GM23338 (cell line): ENCODE measurements around the gene PHKA2. TPM values are rescaled to one million over a fixed set of nuclear protein-coding genes. Genes with fewer than 3 reads are reported as not detected.

Experiments used
- ATAC-seq: fragments of 200-7000 bp; cut with Tn5 transposase; 3 replicates; pipeline ENCODE4 v1.9.1; 2020
- DNase-seq: peaks from one replicate; pipeline ENCODE4 v3.0.0-alpha.2; 2015; ENCODE audit warnings: low spot score
- H2AFZ ChIP-seq: fragments of 200-600 bp; sonication (generic); 2 replicates; pipeline ENCODE4 v1.8.0; 2016; ENCODE audit warnings: antibody characterized with exemption, mild to moderate bottlenecking, moderate library complexity
- H3F3A ChIP-seq: fragments of 200-600 bp; sonication (generic); replicated peaks from 2 replicates; pipeline ENCODE4 v1.8.0; 2017; ENCODE audit warnings: antibody characterized with exemption, mixed run types, low read depth
- H3K27ac ChIP-seq: fragments of 200-600 bp; sonication (generic); 2 replicates; pipeline ENCODE4 v1.6.1; 2016; ENCODE audit warnings: low read depth
- H3K27me3 ChIP-seq: fragments of 200-600 bp; sonication (generic); 2 replicates; pipeline ENCODE4 v1.8.0; 2016; ENCODE audit warnings: mild to moderate bottlenecking, mixed run types, moderate library complexity; ENCODE audit not compliant: insufficient read depth
- H3K36me3 ChIP-seq: fragments of 200-600 bp; sonication (generic); 2 replicates; pipeline ENCODE4 v1.8.0; 2016; ENCODE audit warnings: mild to moderate bottlenecking; ENCODE audit not compliant: insufficient read depth
- H3K4me1 ChIP-seq: fragments of 200-600 bp; sonication (generic); 2 replicates; pipeline ENCODE4 v1.8.0; 2016; ENCODE audit warnings: mild to moderate bottlenecking, moderate library complexity; ENCODE audit not compliant: insufficient read depth
- H3K4me2 ChIP-seq: fragments of 200-600 bp; sonication (generic); 2 replicates; pipeline ENCODE4 v1.7.1; 2017; ENCODE audit warnings: mixed run types
- H3K4me3 ChIP-seq: fragments of 200-600 bp; sonication (generic); 2 replicates; pipeline ENCODE4 v1.6.1; 2016; ENCODE audit warnings: mixed run types
- H3K79me2 ChIP-seq: fragments of 200-600 bp; sonication (generic); replicated peaks from 2 replicates; pipeline ENCODE4 v1.8.0; 2017; ENCODE audit warnings: mild to moderate bottlenecking; ENCODE audit not compliant: insufficient read depth
- H3K9me2 ChIP-seq: fragments of 200-600 bp; sonication (generic); 2 replicates; pipeline ENCODE4 v1.8.0; 2017; ENCODE audit not compliant: insufficient read depth
- H4K20me1 ChIP-seq: fragments of 200-600 bp; sonication (generic); replicated peaks from 2 replicates; pipeline ENCODE4 v1.8.0; 2017; ENCODE audit warnings: mild to moderate bottlenecking; ENCODE audit not compliant: insufficient read depth
- H3K27ac Mint-ChIP-seq: 2 replicates; pipeline ENCODE4 v1.8.0; 2020; ENCODE audit warnings: inconsistent platforms, mild to moderate bottlenecking, moderate library complexity, mixed read lengths
- H3K27me3 Mint-ChIP-seq: 3 replicates; pipeline ENCODE4 v1.8.0; 2022; ENCODE audit warnings: low read depth, mild to moderate bottlenecking, moderate library complexity, mixed read lengths, inconsistent platforms; ENCODE audit not compliant: insufficient read depth, poor library complexity
- H3K36me3 Mint-ChIP-seq: 3 replicates; pipeline ENCODE4 v1.8.0; 2021; ENCODE audit warnings: low read depth, mild to moderate bottlenecking, inconsistent platforms, moderate library complexity, mixed read lengths
- H3K4me1 Mint-ChIP-seq: 3 replicates; pipeline ENCODE4 v1.8.0; 2020; ENCODE audit warnings: mild to moderate bottlenecking, inconsistent platforms, mixed read lengths
- H3K4me3 Mint-ChIP-seq: 3 replicates; pipeline ENCODE4 v1.8.0; 2021; ENCODE audit warnings: moderate library complexity, mild to moderate bottlenecking, inconsistent platforms, mixed read lengths
- H3K9me3 Mint-ChIP-seq: 3 replicates; pipeline ENCODE4 v1.8.0; 2020; ENCODE audit warnings: moderate library complexity, mild to moderate bottlenecking, inconsistent platforms, mixed read lengths
- CREB1 ChIP-seq: fragments of 250-450 bp; sonication (Bioruptor Pico); IDR thresholded peaks from 2 replicates; pipeline ENCODE4 v1.5.0; 2020; ENCODE audit warnings: low read depth, mild to moderate bottlenecking, moderate library complexity
- EZH2 ChIP-seq: fragments of 200-600 bp; sonication (generic); IDR thresholded peaks from one replicate; pipeline ENCODE4 v1.8.0; 2017; ENCODE audit warnings: antibody characterized with exemption, mild to moderate bottlenecking, low read depth; ENCODE audit not compliant: unreplicated experiment
- EZH2phosphoT487 ChIP-seq: fragments of 200-600 bp; sonication (generic); IDR thresholded peaks from one replicate; pipeline ENCODE4 v1.8.1; 2018; ENCODE audit warnings: antibody characterized with exemption; ENCODE audit not compliant: unreplicated experiment
- JUNB ChIP-seq: IDR thresholded peaks from one replicate; pipeline ENCODE4 v1.6.1; 2016; ENCODE audit warnings: antibody characterized with exemption; ENCODE audit not compliant: unreplicated experiment
- NANOG ChIP-seq: IDR thresholded peaks from 2 replicates; pipeline ENCODE4 v1.6.1; 2016; ENCODE audit warnings: antibody characterized with exemption, borderline replicate concordance
- POLR2AphosphoS5 ChIP-seq: IDR thresholded peaks from 2 replicates; pipeline ENCODE4 v1.6.1; 2016; ENCODE audit warnings: antibody characterized with exemption, low read depth
- STAT1 ChIP-seq: IDR thresholded peaks from one replicate; pipeline ENCODE4 v1.6.1; 2016; ENCODE audit warnings: antibody characterized with exemption; ENCODE audit not compliant: unreplicated experiment
- ZNF114 ChIP-seq: fragments of 250-450 bp; sonication (Bioruptor Pico); IDR thresholded peaks from 2 replicates; pipeline ENCODE4 v1.5.0; 2020; ENCODE audit warnings: mild to moderate bottlenecking, moderate library complexity
- ZNF331 ChIP-seq: fragments of 250-450 bp; sonication (Bioruptor Pico); IDR thresholded peaks from 2 replicates; pipeline ENCODE4 v1.5.0; 2020; ENCODE audit warnings: low read depth, mild to moderate bottlenecking, moderate library complexity
- polyA plus RNA-seq: library from polyadenylated mRNA; unstranded; fragments of >200 nt; fragmentation: Nextera tagmentation; extraction: Ambion mirVana; gene quantifications from 2 replicates; pipeline ENCODE4 v1.2.1, GENCODE V29; 2016
- total RNA-seq: library from RNA; depleted of rRNA; stranded (reverse); fragments of >200 nt; shearing (Covaris generic); gene quantifications from 2 replicates; pipeline ENCODE4 v1.2.3, GENCODE V29; 2014
- TF ChIP-seq, protein P1 (sequence below): IDR thresholded peaks from 2 replicates; pipeline ENCODE4 v1.6.1; 2016; ENCODE audit warnings: antibody characterized with exemption
- TF ChIP-seq, protein P2 (sequence below), 2 experiments: fragments of 200-600 bp in 1 of 2; sonication (generic) in 1 of 2; conservative IDR thresholded peaks; 2 replicates each; pipeline versions ENCODE4 v1.5.1 to v1.6.1; 2016 to 2017; ENCODE audit warnings: antibody characterized with exemption in 2 of 2, low read depth in 2 of 2, mild to moderate bottlenecking in 2 of 2, moderate library complexity in 1 of 2
- TF ChIP-seq, protein P3 (sequence below): IDR thresholded peaks from one replicate; pipeline ENCODE4 v1.6.1; 2018; ENCODE audit warnings: antibody characterized with exemption; ENCODE audit not compliant: unreplicated experiment
- TF ChIP-seq, protein P4 (sequence below): fragments of 250-450 bp; sonication (Bioruptor Pico); IDR thresholded peaks from 2 replicates; pipeline ENCODE4 v1.5.0; 2020; ENCODE audit warnings: mild to moderate bottlenecking, moderate library complexity

The PHKA2 gene
- total and polyA plus RNA-seq, 2 experiments from 2014 or later: 8.0 to 23.9 TPM

DNA sequence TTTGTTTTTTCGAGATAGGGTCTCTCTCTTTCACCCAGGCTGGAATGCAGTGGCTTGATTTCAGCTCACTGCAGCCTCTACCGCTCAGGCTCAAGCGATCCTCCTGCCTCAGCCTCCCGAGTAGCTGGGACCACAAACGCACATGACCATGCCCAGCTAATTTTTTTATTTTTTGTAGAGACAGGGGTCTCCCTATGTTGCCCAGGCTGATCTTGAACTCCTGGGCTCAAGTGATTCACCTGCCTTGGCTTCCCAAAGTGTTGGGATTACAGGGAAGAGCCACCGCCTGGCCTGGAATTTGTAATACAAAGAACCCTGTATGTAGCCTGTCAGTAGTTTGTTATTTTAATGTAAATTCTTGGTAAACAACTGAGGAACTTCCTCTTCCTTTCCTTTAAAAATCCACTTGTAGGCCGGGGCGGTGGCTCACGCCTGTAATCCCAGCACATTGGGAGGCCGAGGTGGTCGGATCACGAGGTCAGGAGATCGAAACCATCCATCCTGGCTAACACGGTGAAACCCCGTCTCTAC, 119.5 kb downstream of the PHKA2 start:
- Histone ChIP-seq H4K20me1 (no peaks in the 10 kb centered on the region), H3K27ac (peak overlapping the region; percentile 39; the same call in 1 of the 2 replicates), H3K4me2 (no peak overlapping the region), H3K4me1 (no peaks in the 10 kb centered on the region), H3K4me3 (no peak overlapping the region), H3K79me2 (no peaks in the 10 kb centered on the region), H3K9me2 (no peaks in the 10 kb centered on the region), H3F3A (no peaks in the 10 kb centered on the region), H2AFZ (no peak overlapping the region), H3K27me3 (no peaks in the 10 kb centered on the region), H3K36me3 (no peaks in the 10 kb centered on the region)
- peak; percentile 37; the same call in 1 of the 3 replicates for ATAC-seq
- Mint-ChIP-seq H3K27ac (no peak overlapping the region), H3K4me3 (no peak overlapping the region), H3K27me3 (peaks cover 7% of the 10 kb centered on the region), H3K9me3 (peaks cover 5% of the 10 kb centered on the region), H3K4me1 (0 out of 3 replicates have a peak, but pooled peaks cover 2% of the 10 kb centered on the region), H3K36me3 (peaks cover 4% of the 10 kb centered on the region)
- TF ChIP-seq EZH2 (no peak), ZNF114 (no peak), CREB1 (CRISPR knock-in tag) (no peak), ZNF331 (CRISPR knock-in tag) (no peak), STAT1 (no peak), EZH2phosphoT487 (no peak), NANOG (no peak), JUNB (no peak), POLR2AphosphoS5 (no peak)
- TF ChIP-seq, protein P1, sequence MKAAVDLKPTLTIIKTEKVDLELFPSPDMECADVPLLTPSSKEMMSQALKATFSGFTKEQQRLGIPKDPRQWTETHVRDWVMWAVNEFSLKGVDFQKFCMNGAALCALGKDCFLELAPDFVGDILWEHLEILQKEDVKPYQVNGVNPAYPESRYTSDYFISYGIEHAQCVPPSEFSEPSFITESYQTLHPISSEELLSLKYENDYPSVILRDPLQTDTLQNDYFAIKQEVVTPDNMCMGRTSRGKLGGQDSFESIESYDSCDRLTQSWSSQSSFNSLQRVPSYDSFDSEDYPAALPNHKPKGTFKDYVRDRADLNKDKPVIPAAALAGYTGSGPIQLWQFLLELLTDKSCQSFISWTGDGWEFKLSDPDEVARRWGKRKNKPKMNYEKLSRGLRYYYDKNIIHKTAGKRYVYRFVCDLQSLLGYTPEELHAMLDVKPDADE: no peak
- TF ChIP-seq, protein P2, sequence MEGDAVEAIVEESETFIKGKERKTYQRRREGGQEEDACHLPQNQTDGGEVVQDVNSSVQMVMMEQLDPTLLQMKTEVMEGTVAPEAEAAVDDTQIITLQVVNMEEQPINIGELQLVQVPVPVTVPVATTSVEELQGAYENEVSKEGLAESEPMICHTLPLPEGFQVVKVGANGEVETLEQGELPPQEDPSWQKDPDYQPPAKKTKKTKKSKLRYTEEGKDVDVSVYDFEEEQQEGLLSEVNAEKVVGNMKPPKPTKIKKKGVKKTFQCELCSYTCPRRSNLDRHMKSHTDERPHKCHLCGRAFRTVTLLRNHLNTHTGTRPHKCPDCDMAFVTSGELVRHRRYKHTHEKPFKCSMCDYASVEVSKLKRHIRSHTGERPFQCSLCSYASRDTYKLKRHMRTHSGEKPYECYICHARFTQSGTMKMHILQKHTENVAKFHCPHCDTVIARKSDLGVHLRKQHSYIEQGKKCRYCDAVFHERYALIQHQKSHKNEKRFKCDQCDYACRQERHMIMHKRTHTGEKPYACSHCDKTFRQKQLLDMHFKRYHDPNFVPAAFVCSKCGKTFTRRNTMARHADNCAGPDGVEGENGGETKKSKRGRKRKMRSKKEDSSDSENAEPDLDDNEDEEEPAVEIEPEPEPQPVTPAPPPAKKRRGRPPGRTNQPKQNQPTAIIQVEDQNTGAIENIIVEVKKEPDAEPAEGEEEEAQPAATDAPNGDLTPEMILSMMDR (conservative IDR thresholded peaks at IDR 0.05; ENCODE audit: low read depth in 2 of 2): no peak
- TF ChIP-seq, protein P3, sequence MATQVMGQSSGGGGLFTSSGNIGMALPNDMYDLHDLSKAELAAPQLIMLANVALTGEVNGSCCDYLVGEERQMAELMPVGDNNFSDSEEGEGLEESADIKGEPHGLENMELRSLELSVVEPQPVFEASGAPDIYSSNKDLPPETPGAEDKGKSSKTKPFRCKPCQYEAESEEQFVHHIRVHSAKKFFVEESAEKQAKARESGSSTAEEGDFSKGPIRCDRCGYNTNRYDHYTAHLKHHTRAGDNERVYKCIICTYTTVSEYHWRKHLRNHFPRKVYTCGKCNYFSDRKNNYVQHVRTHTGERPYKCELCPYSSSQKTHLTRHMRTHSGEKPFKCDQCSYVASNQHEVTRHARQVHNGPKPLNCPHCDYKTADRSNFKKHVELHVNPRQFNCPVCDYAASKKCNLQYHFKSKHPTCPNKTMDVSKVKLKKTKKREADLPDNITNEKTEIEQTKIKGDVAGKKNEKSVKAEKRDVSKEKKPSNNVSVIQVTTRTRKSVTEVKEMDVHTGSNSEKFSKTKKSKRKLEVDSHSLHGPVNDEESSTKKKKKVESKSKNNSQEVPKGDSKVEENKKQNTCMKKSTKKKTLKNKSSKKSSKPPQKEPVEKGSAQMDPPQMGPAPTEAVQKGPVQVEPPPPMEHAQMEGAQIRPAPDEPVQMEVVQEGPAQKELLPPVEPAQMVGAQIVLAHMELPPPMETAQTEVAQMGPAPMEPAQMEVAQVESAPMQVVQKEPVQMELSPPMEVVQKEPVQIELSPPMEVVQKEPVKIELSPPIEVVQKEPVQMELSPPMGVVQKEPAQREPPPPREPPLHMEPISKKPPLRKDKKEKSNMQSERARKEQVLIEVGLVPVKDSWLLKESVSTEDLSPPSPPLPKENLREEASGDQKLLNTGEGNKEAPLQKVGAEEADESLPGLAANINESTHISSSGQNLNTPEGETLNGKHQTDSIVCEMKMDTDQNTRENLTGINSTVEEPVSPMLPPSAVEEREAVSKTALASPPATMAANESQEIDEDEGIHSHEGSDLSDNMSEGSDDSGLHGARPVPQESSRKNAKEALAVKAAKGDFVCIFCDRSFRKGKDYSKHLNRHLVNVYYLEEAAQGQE: no peak
- TF ChIP-seq, protein P4, sequence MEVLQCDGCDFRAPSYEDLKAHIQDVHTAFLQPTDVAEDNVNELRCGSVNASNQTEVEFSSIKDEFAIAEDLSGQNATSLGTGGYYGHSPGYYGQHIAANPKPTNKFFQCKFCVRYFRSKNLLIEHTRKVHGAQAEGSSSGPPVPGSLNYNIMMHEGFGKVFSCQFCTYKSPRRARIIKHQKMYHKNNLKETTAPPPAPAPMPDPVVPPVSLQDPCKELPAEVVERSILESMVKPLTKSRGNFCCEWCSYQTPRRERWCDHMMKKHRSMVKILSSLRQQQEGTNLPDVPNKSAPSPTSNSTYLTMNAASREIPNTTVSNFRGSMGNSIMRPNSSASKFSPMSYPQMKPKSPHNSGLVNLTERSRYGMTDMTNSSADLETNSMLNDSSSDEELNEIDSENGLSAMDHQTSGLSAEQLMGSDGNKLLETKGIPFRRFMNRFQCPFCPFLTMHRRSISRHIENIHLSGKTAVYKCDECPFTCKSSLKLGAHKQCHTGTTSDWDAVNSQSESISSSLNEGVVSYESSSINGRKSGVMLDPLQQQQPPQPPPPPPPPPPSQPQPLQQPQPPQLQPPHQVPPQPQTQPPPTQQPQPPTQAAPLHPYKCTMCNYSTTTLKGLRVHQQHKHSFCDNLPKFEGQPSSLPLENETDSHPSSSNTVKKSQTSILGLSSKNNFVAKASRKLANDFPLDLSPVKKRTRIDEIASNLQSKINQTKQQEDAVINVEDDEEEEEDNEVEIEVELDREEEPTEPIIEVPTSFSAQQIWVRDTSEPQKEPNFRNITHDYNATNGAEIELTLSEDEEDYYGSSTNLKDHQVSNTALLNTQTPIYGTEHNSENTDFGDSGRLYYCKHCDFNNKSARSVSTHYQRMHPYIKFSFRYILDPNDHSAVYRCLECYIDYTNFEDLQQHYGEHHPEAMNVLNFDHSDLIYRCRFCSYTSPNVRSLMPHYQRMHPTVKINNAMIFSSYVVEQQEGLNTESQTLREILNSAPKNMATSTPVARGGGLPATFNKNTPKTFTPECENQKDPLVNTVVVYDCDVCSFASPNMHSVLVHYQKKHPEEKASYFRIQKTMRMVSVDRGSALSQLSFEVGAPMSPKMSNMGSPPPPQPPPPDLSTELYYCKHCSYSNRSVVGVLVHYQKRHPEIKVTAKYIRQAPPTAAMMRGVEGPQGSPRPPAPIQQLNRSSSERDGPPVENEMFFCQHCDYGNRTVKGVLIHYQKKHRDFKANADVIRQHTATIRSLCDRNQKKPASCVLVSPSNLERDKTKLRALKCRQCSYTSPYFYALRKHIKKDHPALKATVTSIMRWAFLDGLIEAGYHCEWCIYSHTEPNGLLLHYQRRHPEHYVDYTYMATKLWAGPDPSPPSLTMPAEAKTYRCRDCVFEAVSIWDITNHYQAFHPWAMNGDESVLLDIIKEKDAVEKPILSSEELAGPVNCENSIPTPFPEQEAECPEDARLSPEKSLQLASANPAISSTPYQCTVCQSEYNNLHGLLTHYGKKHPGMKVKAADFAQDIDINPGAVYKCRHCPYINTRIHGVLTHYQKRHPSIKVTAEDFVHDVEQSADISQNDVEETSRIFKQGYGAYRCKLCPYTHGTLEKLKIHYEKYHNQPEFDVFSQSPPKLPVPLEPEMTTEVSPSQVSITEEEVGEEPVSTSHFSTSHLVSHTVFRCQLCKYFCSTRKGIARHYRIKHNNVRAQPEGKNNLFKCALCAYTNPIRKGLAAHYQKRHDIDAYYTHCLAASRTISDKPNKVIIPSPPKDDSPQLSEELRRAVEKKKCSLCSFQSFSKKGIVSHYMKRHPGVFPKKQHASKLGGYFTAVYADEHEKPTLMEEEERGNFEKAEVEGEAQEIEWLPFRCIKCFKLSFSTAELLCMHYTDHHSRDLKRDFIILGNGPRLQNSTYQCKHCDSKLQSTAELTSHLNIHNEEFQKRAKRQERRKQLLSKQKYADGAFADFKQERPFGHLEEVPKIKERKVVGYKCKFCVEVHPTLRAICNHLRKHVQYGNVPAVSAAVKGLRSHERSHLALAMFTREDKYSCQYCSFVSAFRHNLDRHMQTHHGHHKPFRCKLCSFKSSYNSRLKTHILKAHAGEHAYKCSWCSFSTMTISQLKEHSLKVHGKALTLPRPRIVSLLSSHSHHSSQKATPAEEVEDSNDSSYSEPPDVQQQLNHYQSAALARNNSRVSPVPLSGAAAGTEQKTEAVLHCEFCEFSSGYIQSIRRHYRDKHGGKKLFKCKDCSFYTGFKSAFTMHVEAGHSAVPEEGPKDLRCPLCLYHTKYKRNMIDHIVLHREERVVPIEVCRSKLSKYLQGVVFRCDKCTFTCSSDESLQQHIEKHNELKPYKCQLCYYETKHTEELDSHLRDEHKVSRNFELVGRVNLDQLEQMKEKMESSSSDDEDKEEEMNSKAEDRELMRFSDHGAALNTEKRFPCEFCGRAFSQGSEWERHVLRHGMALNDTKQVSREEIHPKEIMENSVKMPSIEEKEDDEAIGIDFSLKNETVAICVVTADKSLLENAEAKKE (CRISPR knock-in tag): no peak
- peak; percentile 43 for DNase-seq
